ENCODE results near the gene HNRNPAB.
"Not testable (repeated sequence)": the region's sequence is repeated elsewhere in the genome, so short reads cannot be mapped to it uniquely, and the experiment has no call there.

The HNRNPAB gene

GRCh38 chr5:178232124-178232919 lies 28.0 kb downstream of the HNRNPAB start, which contains the start of gene PHYKPL:
Gene PHYKPL, minus strand, starts transcription at chr5:178232802. Its CDS starts 252 bp downstream, at chr5:178232550.
- DNase-seq = peak; percentile 10 to 72

- DNase-seq = no peak
These were observed 28.6 kb downstream of the HNRNPAB start for GRCh38 chr5:178232920-178233429.

- no peak for DNase-seq
These were observed 29.9 kb downstream of the HNRNPAB start for GRCh38 chr5:178234121-178234749.

- DNase-seq = peak; percentile 5 to 66
These were observed 30.6 kb downstream of the HNRNPAB start for GRCh38 chr5:178234750-178235587.

- DNase-seq = no peak
These were observed 31.2 kb downstream of the HNRNPAB start for GRCh38 chr5:178235588-178235974.

- no peak for DNase-seq
These were observed 31.8 kb downstream of the HNRNPAB start for GRCh38 chr5:178236126-178236525.

- DNase-seq = no peak
These were observed 32.3 kb downstream of the HNRNPAB start for GRCh38 chr5:178236679-178237078.

- no peak for DNase-seq
These were observed 33.3 kb downstream of the HNRNPAB start for GRCh38 chr5:178237431-178238312.

- no peak for DNase-seq
These were observed 33.9 kb downstream of the HNRNPAB start for GRCh38 chr5:178238313-178238635.

- DNase-seq = no peak
These were observed 34.6 kb downstream of the HNRNPAB start for GRCh38 chr5:178238711-178239592.

- not testable (repeated sequence) for DNase-seq
These were observed 35.4 kb downstream of the HNRNPAB start for GRCh38 chr5:178239626-178240301.

- DNase-seq = no peak
These were observed 36.0 kb downstream of the HNRNPAB start for GRCh38 chr5:178240341-178240741.

GRCh38 chr5:178240766-178241165 lies 36.4 kb downstream of the HNRNPAB start:
- no peak for DNase-seq

- DNase-seq = no peak
These were observed 36.9 kb downstream of the HNRNPAB start for GRCh38 chr5:178241231-178241663.

- DNase-seq = no peak
These were observed 37.4 kb downstream of the HNRNPAB start for GRCh38 chr5:178241688-178242231.

GRCh38 chr5:178242416-178242815 lies 38.1 kb downstream of the HNRNPAB start:
- DNase-seq = no peak

GRCh38 chr5:178244576-178244975 lies 40.2 kb downstream of the HNRNPAB start:
- DNase-seq = no peak

- DNase-seq = no peak
These were observed 41.1 kb downstream of the HNRNPAB start for GRCh38 chr5:178245389-178245788.

- DNase-seq = no peak
These were observed 42.4 kb downstream of the HNRNPAB start for GRCh38 chr5:178246624-178247279.
